Kidney glomerular epithelial cell (primary cell): ENCODE results near the gene KYNU.
"Not testable (repeated sequence)": the region's sequence is repeated elsewhere in the genome, so short reads cannot be mapped to it uniquely, and the experiment has no call there.

Source experiments
- DNase-seq: peaks from one replicate; lab custom pipeline; 2025; lab: John Stamatoyannopoulos, UW

KYNU gene

DNA sequence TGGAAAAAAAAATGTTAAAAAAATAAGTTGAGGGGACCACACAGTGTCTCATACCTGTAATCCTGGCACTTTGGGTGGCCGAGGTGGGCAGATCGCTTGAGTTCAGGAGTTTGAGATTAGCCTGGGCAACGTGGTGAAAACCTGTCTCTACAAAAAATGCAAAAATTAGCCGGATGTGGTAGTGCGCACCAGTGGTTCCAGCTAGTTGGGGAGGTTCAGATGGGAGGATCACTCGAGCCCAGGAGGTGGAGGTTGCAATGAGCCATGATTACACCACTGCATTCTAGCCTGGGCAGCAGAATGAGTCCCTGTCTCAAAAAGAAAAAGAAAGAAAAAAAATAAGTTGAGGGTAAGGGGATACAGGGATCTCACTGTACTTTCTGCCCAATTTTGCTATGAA lies 6.1 kb upstream of the KYNU start:
- DNase-seq: no peak

DNA sequence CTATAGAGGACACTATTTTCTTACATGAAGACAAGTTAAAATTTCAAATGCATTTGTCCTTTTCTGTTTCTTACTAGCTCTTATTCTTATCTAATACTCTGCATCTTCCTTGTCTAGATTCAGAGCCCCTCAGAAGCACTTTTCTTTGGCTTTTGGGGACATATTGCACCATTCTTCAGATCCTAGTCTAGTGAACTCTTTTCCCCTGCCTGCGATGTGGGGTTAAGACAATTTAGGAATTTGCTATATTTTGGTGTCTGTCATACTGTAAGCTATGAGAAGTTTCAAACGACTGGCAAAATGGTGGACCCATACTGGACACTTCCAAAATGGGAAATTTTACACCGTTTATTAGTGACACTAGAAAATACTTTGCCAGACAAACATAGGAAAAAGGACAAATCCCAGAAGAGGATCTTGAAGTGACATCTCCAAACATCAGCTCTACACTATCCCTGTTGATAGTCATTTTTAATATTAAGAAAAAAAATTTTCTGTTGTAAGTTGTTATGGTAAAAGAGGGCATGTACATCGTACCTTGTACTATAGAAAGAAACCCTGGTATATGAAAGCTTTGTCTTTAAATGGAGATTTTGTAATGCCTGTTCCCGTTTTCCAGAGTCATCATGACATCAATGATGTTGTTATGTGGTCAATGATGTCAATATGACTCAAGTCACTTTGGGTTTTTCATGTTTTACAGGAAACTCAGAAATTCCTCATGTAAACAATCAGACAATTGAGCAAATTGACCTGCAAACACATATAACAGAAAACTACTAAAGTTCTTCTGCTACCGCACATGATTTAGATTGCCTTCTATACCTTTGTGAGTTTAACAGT lies 4.4 kb upstream of the KYNU start:
- no peak for DNase-seq

DNA sequence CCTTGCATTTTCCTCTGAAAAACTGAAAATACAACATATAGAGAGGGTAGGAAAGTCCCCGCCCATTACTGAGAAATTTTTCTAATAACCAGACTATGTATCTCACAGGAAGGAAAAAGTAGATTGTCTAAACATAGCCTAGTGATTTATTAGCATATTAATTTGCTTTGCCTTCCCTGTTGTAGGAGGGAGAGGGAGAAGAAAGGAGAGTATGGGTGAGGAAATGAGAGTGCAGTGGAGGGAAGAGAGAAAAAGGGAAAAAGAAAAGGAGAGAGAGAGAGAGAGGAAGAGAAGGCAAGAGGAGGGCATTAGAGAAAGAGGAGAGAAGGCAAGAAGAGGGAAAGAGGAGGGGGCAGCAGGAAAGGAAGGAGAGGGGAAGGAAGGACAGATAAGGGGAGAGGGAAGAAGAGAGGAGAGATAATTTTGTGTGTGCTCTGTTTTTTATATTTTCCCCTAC lies 3.6 kb upstream of the KYNU start:
- no peak for DNase-seq

DNA sequence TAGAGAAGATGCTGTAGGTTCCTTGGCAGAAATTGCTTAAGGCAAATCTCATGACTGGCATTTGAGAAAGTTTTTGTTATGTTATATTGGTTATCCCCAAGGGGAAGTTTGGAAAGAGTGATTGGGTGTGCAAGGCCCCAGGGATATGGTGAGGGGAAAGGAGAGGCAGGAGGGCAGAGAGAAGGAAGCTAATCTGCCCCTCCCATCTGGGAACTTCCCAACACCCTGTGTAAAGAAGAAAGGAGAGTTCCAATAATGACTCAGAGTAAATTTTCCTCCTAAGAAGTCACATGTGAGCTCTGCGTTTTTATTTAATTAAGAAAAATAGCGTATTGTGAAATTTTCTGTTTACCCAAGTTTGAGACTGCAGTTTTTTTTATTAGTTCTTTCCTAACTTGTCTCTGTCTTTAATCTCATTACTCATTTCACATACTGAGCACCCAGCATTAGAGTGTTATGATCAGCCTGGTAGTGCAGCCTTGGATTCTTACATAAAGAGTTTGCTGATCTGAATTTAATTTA lies 3.1 kb upstream of the KYNU start:
- peak; percentile 70 for DNase-seq

DNA sequence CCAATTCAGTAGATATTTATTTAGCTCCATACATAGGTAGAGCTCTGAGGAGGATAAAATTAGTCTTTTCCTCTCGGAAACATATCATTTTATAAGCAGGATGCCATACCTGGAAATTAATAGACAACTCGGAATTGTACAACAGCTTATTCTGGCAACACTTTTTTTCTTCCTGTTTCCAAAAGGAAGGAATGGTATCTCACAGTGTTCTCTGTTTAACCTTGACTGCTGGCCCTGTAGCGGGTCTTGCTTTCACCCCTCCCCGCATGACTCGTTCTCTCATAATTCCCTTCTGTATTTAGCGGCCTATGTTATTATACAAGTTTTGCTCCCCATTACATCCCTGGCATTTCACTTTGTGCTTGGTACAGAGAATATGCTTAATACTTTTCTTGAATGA lies 2.5 kb upstream of the KYNU start:
- no peak for DNase-seq

DNA sequence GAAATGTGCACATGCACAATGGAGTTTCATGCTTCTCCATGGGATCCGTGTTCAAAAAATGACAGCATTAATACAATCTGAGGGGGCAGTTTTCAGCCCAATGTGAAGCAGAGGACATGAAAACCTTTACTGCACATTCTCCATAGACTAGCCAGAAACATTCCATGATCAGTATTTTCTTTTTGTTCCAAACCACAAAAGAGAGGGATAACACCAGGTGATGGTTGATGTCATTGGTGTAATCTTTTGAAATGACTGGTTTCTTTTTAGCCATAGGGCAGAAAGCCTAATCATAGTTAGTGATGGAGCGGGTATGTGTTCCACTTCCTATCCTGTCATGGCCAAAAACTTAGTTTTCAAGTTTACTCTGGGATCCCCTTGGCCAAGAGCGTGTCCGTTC lies 1.8 kb upstream of the KYNU start:
- DNase-seq: no peak

DNA sequence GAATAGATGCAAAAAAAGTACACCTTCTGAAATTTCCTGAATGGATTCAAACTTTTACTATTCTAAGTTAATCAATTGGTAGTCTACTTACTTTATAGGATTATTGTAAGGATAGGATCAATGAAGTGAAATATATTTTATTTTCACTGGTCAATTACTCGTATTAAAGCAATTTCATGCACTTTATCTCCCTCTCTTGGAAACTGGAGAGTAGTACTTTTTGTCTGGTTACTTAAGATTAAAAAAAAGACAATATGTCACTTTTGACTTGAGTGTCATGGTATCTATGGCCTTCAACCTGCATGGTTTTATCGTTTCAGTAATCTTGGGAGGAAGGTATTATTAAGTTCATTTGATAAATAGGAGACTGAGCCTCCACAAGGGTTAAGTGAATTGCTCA lies 1.0 kb upstream of the KYNU start:
- DNase-seq: no peak

DNA sequence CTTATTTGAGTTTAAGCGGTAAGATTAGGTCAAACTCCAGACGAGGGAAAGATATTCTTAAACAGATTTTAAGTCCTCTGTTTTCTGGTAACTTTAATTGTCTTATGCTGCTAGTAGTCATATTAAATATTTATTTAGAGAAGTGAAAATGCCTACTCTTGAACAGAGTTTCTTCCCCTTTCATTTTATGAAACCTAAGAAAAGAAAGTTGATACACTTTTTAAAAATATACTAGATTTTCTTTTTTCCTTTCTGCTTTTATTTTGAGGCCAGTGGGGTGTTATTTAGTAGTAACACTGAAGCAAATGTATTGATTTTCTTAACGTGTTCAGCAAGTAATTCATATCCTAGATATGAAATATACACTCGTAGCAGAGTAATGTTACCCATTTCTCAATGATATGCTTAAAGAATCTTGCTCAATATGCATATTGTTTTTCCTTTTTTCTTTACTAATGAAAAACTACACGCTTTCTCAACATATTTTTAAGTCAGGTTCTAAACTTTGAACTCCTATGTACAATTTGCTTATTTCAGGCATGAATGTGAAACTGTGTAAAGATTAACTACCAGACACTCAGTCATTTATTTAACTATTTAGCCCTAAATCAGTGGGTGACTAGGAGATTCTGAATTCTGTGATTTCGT lies 691 bp downstream of the KYNU start:
- DNase-seq: no peak

DNA sequence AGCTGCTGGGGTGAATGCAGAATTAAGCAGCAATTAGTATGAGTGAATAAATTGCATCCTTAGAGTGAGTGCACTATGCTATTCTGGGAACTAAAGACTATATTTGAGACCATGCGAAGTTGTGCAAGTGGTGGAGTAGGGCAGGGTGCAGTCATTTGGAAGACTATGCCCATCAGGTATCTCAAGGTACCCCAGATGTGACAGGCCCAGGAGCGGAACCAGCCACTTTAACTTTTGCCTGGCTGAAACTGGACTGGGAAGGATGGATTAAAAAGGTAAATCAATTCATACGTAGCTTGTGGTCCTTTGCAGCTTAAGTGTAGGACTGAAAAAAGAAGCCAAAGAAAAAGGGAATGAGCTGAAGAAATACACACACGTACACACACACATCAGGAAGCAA lies 1.7 kb downstream of the KYNU start:
- no peak for DNase-seq

DNA sequence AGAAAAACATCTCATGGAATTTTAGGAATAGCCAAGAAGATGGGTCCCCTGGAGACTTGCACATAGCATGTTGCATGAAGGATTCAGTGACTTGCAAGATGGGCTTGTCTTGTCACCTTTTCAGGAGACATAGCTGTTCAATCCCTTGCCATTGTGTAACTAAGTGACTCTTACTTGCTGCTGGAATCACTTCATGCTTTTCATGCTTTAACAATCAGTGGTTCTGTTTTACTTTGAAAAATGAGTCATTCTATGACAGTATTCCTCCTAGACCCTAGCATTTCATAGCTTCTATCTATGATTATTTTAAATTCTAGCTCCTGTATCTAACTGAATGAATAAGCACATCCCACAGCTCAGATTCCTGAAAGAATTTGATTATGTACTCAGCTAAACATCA lies 2.8 kb downstream of the KYNU start:
- peak; percentile 74 for DNase-seq

DNA sequence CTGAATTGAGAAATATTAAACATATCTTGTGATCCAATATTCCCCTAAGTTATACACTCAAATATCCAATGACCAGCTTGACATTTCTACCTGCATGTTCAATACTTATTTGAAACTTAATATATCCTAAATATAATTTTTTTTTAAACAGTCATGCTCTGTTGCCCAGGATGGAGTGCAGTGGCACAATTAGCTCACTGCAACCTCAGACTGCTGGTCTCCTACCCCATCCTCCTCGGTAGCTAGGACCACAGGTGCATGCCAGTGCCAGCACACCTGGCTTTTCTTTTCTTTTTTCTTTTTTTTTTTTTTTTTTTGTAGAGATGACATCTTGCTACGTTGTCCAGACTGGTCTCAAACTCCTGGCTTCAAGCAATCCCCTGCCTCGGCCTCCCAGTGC lies 4.2 kb downstream of the KYNU start:
- DNase-seq: no peak

DNA sequence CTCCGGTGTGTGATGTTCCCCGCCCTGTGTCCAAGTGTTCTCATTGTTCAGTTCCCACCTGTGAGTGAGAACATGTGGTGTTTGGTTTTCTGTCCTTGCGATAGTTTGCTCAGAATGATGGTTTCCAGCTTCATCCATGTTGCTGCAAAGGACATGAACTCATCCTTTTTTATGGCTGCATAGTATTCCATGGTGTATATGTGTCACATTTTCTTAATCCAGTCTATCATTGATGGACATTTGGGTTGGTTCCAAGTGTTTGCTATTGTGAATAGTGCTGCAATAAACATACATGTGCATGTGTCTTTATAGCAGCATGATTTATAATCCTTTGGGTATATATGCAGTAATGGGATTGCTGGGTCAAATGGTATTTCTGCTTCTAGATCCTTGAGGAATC lies 5.0 kb downstream of the KYNU start:
- not testable (repeated sequence) for DNase-seq

DNA sequence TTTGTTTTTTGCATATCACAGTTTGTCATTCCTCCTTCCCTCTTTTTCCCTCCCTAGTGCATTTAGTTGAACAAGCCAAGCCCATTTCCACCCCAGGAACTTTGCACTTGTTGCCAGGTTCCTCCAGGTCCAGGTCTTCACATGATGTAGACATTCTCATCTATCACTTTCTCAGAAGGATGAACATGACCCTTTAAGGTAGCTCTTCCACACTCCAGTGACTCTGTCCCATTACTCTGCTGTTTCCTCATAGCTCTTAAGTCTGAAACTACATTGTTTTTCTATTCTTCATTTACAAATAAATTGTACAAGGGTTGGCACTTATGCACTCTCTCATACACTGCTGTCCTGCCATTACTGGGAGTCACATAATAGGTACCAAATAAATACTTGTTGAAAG lies 6.1 kb downstream of the KYNU start:
- DNase-seq: no peak

DNA sequence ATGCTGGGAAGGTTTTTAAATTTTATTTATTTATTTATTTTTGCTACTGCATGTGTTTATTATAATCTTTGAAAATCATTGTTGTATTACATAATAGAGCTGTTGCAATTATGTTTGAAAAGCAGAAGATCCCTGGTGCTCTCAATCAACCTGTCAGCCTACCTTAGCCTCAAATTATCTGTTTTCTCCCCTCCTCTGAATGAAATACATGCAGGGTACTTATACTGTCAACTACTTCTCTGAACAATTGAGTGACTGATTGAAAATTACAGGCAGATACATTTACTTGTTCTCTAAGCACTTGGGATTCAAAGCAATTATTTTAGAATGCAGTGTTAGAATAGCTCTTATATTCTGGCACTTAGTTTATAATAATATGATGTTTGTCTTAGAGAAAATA lies 8.1 kb downstream of the KYNU start:
- DNase-seq: no peak

DNA sequence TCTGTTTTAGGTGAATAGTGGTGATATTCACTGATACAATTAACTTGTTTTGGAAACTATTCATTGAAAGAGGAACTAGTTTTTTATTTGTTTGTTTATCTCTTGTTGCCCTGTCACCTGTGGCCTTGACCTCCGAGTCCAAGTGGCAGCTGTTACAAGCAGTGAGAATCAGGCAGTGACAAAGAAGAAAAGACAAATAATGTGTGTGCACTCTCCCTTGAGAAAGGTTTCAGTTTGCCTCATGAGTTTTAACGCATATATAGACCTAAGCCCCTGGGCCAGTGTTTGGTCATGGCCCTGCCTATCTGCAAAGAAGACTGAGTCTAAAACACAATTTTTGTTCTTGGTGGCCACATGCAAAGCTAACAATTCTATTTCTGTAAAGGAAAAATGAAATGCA lies 15.3 kb downstream of the KYNU start:
- DNase-seq: no peak

DNA sequence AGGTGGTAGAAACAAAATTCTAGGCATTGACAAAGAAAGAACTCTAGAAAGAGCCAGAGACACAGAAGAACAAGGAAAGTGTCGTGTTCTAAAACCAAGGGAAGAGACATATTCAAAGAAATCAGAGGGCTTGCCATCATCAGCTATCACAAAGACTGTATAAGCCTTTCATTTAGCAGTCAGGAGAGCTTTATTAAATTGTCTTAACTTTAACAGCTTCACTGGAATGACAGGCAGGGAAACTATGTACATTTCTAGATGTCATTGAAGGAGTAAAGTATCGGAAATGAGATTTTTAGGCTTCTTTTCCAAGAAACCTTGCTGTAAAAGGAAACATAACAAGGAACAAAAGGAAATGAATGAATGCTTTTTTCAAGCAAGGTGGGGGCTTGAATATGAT lies 15.8 kb downstream of the KYNU start:
- no peak for DNase-seq

DNA sequence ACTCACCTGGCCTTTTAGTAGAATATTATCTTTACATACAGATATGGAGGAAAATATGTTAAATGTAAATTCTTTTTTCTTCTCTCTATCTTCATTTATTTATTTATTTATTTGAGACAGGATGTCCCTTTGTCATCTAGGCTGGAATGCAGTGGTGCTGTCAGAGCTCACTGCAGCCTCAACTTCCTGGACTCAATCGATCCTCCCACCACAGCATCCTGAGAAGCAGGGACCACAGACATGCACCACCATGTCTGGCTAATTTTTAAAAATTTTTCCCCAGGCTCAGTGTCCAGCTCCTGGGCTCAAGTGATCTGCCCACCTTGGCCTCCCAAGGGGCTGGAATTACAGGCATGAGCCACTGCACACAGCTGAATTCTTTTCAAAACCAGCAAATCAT lies 20.3 kb downstream of the KYNU start:
- no peak for DNase-seq

DNA sequence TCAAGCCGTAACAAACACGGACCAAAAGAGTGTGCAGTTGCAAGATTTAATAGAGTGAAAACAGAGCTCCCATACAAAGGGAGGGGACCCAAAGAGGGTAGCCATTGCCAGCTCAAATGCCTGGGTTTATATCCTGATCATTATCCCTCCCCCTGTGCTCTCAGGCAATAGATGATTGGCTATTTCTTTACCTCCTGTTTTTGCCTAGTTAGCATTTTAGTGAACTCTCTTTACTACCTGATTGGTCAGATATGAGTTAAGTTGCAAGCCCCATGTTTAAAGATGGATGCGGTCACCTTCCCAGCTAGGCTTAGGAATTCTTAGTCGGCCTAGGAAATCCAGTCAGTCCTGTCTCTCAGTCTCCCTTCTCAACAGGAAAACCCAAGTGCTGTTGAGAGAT lies 22.9 kb downstream of the KYNU start:
- not testable (repeated sequence) for DNase-seq

DNA sequence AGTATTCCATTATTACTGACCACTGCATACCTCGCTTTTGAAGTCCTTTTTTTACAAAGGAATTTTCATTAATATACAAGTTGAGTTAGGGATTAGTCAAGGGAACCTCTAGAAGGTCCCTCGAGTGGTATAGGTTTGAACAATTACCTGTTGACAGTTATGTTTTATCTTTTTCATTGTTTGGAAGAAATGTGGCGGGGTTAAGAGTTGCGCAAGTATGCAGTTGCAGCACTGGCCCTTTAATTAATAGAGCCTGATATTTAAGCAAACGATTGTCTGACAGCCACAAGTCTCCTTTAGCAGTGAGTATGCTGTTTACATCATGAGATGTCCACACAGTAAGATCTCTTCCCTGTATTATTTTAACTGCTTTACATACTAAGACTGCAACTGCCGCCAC lies 24.3 kb downstream of the KYNU start:
- DNase-seq: no peak

DNA sequence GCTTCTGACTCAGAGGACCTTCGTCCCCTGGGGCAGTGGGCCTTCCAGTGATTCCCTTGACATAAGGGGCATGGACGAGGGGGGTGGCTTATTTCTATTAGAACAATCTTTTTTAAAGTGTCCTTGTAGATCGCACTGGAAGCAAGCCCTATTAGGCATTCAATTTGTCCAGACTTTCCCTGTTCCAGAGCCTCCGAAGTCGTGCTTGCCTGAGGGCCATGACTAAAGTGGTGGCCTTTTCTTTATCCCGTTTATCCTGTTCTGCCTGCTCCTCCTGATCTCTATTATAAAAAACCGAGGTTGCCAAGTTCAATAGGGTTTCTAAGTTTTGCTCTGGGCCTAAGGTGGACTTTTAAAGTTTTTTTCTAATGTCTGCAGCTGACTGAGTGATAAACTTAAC lies 26.3 kb downstream of the KYNU start:
- not testable (repeated sequence) for DNase-seq

DNA sequence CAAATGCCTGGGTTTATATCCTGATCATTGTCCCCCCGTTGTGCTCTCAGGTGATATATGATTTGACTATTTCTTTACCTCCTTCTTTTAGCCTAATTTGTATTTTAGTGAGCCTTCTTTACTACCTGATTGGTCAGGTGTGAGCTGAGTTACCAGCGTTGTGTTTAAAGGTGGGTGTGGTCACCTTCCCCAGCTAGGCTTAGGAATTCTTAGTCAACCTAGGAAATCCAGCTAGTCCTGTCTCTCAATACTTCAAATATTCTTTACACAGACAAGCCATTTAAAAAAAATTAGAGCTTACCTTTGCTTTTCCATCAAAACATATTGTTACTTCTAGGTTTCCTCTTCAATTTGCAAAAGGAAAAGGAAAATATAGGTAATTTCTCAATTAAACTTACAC lies 30.2 kb downstream of the KYNU start:
- DNase-seq: no peak

DNA sequence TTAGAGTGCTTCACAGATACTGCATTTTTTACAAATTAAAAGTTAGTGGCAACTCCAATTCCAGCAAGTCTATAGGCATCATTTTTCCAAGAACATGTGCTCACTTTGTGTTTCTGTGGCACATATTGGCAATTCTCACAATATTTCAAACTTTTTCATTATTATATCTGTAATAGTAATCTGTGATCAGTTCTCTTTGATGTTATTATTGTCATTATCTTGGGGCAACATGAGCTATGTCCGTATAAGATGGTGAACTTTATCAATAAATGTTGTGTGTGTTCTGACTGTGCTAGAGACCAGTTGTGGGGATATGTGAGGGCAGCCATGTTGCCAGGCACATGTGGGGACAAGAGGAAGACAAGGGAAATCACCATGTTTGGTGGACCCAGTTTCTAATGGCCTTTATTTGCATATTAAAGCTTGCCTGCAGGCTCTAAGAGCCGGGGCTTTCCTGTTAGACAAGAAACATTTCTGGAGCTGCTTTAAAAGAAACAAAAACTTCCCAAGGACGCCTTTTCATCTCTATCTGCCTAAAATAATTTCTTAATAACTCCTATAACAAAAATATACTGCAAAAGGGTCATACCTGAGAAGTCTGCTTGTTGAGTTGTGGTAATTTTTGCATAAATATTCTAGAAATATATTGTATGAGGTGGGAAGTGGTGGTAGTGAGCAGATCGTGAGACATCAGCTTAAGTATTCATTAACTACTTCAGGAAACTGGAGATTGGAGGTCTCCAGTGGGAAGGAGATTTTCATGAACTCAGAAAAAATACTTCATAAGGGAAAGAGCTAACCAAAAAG lies 37.2 kb downstream of the KYNU start:
- no peak for DNase-seq

DNA sequence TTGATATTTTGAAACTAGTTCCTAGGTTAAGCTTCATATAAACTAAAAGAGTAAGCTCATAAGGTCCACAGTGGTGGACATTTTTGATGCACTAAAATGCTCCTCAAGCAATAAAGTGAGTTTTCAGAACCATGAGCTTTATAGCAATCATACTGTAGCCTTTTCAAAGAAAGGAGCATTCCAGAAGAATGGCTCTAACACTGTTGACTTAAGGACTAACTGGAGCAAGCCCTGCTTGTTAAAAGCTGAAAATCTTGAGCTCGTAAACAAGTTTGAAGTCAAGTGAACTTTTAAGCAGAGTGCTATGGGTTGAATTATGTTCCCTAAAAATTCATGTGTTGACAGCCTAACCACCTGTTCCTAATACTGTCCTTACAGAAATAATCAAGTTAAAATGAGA lies 38.0 kb downstream of the KYNU start:
- DNase-seq: no peak
